ENCODE measurements around the gene RDH11.

GRCh38 chr14:67744046-67744445 is 48.5 kb upstream of the RDH11 start:
- TF ChIP-seq CTCF (conservative IDR thresholded peaks at IDR 0.05; ENCODE audit: low read depth in 2 of 2) (no peak), POLR2AphosphoS5 (IDR thresholded peaks at IDR 0.05; ENCODE audit: low read depth) (no peak), EZH2 (IDR thresholded peaks at IDR 0.05; ENCODE audit: low read depth, unreplicated experiment) (no peak)
